Body of pancreas (tissue), 4 donors: ENCODE results near the gene RAC3.

Experiments used
- CTCF ChIP-seq, 7 experiments: fragments of 450-650 bp in 4 of 7; fragments of 200-600 bp in 3 of 7; sonication (generic) in 3 of 7; IDR thresholded peaks; one replicate each; pipeline ENCODE4 v1.5.1; 2016 to 2019; ENCODE audit warnings: antibody characterized with exemption in 7 of 7
- POLR2A ChIP-seq, 3 donors: fragments of 450-650 bp; IDR thresholded peaks; one replicate each; pipeline ENCODE4 v1.6.1; 2016; ENCODE audit warnings: antibody characterized with exemption in 3 of 3, mild to moderate bottlenecking in 2 of 3

- TF ChIP-seq CTCF (IDR thresholded peaks at IDR 0.05) (no peak), POLR2A (IDR thresholded peaks at IDR 0.05) (no peak)
Measured at GRCh38 chr17:82008258-82008940, 23.1 kb upstream of the RAC3 start.
